HCT116 (cell line): ENCODE results near the gene ST8SIA2. TPM values are rescaled to one million over a fixed set of nuclear protein-coding genes. Genes with fewer than 3 reads are reported as not detected.

Experiments used
- ATAC-seq: fragments of 200-7000 bp; cut with Tn5 transposase; 2 replicates; pipeline ENCODE4 v1.9.1; 2020; ENCODE audit warnings: mild to moderate bottlenecking, moderate library complexity
- BruUV-seq: library from RNA; stranded (reverse); fragments of 400-500 nt; replicated peaks from 2 replicates; lab custom pipeline; 2021; lab: Mats Ljungman, UMichigan
- CTCF ChIA-PET: fragments of 300-600 bp; sonication (Branson Sonifier 250); formaldehyde crosslinking; loops from one replicate; lab custom pipeline; 2021; ENCODE audit warnings: antibody characterized with exemption; lab: Charles Lee
- POLR2A ChIA-PET: fragments of 300-600, 350-600 bp; sonication (Branson Sonifier 250); formaldehyde crosslinking; loops from one replicate; lab custom pipeline; 2021; ENCODE audit warnings: antibody characterized with exemption; lab: Charles Lee
- RAD21 ChIA-PET, 2 experiments: fragments of 300-600 bp; sonication (Branson Sonifier 250); formaldehyde crosslinking; loops; one replicate each; lab custom pipeline; 2023; ENCODE audit warnings: low total read pairs in 2 of 2; ENCODE audit not compliant: uncharacterized antibody in 2 of 2, unreplicated experiment in 2 of 2, low non-redundant PET in 1 of 2; lab: Charles Lee
- DNase-seq: peaks from one replicate; pipeline ENCODE4 v3.0.0-alpha.2; 2010; ENCODE audit warnings: low read depth, low spot score
- H2AFZ ChIP-seq: fragments of 200-600 bp; shearing (Covaris generic), sonication (generic); 2 replicates; pipeline ENCODE4 v1.6.1; 2017; ENCODE audit warnings: low read depth, mixed run types, mixed read lengths, antibody characterized with exemption, low read length; ENCODE audit not compliant: poor library complexity, severe bottlenecking
- H3K27ac ChIP-seq: 2 replicates; pipeline ENCODE4 v1.5.1; 2012; ENCODE audit warnings: low read depth, low read length
- H3K27me3 ChIP-seq: fragments of 200-600 bp; sonication (generic); 2 replicates; pipeline ENCODE4 v1.6.1; 2016; ENCODE audit warnings: mixed run types, low read length, mixed read lengths; ENCODE audit not compliant: insufficient read depth
- H3K36me3 ChIP-seq, 2 experiments: fragments of 200-500 bp in 1 of 2; fragments of 200-600 bp in 1 of 2; sonication (Bioruptor generic) in 1 of 2; sonication (generic) in 1 of 2; 2 replicates each; pipeline versions ENCODE4 v1.5.1 to v1.6.1; 2014 to 2016; ENCODE audit warnings: low read length in 2 of 2, inconsistent platforms in 1 of 2, mixed read lengths in 1 of 2, mixed run types in 1 of 2; ENCODE audit not compliant: insufficient read depth in 2 of 2, control insufficient read depth in 1 of 2
- H3K4me1 ChIP-seq, 2 experiments: fragments of 200-600 bp in 1 of 2; sonication (generic) in 1 of 2; 2 replicates each; pipeline versions ENCODE4 v1.5.1 to v1.6.1; 2012 to 2017; ENCODE audit warnings: low read length in 2 of 2, inconsistent platforms in 1 of 2, mild to moderate bottlenecking in 1 of 2, mixed read lengths in 1 of 2, mixed run types in 1 of 2, moderate library complexity in 1 of 2; ENCODE audit not compliant: insufficient read depth in 2 of 2, control insufficient read depth in 1 of 2
- H3K4me2 ChIP-seq: fragments of 200-600 bp; sonication (generic); 2 replicates; pipeline ENCODE4 v1.6.1; 2017; ENCODE audit warnings: mixed run types, low read length, mixed read lengths
- H3K4me3 ChIP-seq, 2 experiments: fragments of 200-600 bp in 1 of 2; sonication (generic) in 1 of 2; replicated peaks in 1 of 2; 2 replicates each; pipeline ENCODE4 v1.5.1; 2011 to 2016; ENCODE audit warnings: low read length in 2 of 2, control low read depth in 1 of 2, low read depth in 1 of 2, mild to moderate bottlenecking in 1 of 2, mixed read lengths in 1 of 2, mixed run types in 1 of 2
- H3K79me2 ChIP-seq: fragments of 200-600 bp; sonication (generic); 2 replicates; pipeline ENCODE4 v1.6.1; 2017; ENCODE audit warnings: mild to moderate bottlenecking, mixed run types, low read length, moderate library complexity, mixed read lengths; ENCODE audit not compliant: insufficient read depth
- H3K9ac ChIP-seq: fragments of 200-600 bp; sonication (generic); 2 replicates; pipeline ENCODE4 v1.6.1; 2016; ENCODE audit warnings: low read length, mixed read lengths
- H3K9me2 ChIP-seq: fragments of 200-600 bp; sonication (generic), shearing (Covaris generic); 2 replicates; pipeline ENCODE4 v1.6.1; 2017; ENCODE audit warnings: mixed run types, mild to moderate bottlenecking, moderate library complexity; ENCODE audit not compliant: insufficient read depth
- H3K9me3 ChIP-seq, 2 experiments: fragments of 200-500 bp in 1 of 2; fragments of 200-600 bp in 1 of 2; sonication (Bioruptor generic) in 1 of 2; sonication (generic) in 1 of 2; 2 replicates each; pipeline ENCODE4 v1.6.1; 2014 to 2017; ENCODE audit warnings: low read length in 2 of 2, mixed read lengths in 2 of 2, inconsistent platforms in 1 of 2, low read depth in 1 of 2, mild to moderate bottlenecking in 1 of 2, mixed run types in 1 of 2, moderate library complexity in 1 of 2; ENCODE audit not compliant: control insufficient read depth in 1 of 2, insufficient read depth in 1 of 2
- H4K20me1 ChIP-seq: fragments of 200-600 bp; sonication (generic), shearing (Covaris generic); 2 replicates; pipeline ENCODE4 v1.6.1; 2017; ENCODE audit warnings: mixed run types, mild to moderate bottlenecking, moderate library complexity; ENCODE audit not compliant: insufficient read depth
- CBX3 ChIP-seq: IDR thresholded peaks from 2 replicates; pipeline ENCODE4 v1.6.1; 2012; ENCODE audit warnings: low read depth
- CEBPB ChIP-seq: IDR thresholded peaks from 2 replicates; pipeline ENCODE4 v1.6.1; 2012; ENCODE audit warnings: low read depth
- EZH2 ChIP-seq: fragments of 200-600 bp; sonication (generic); IDR thresholded peaks from 2 replicates; pipeline ENCODE4 v1.6.1; 2017; ENCODE audit warnings: antibody characterized with exemption, mixed run types
- EZH2phosphoT487 ChIP-seq: fragments of 200-600 bp; IDR thresholded peaks from 2 replicates; pipeline ENCODE4 v1.6.1; 2018; ENCODE audit warnings: antibody characterized with exemption, borderline replicate concordance
- JUND ChIP-seq: IDR thresholded peaks from 2 replicates; pipeline ENCODE4 v1.6.1; 2012
- POLR2A ChIP-seq: IDR thresholded peaks from 2 replicates; pipeline ENCODE4 v1.7.0; 2011; ENCODE audit warnings: borderline replicate concordance; ENCODE audit not compliant: insufficient read depth, insufficient read length; ENCODE audit errors: extremely low read depth
- YY1 ChIP-seq: IDR thresholded peaks from 2 replicates; pipeline ENCODE4 v1.6.1; 2011; ENCODE audit warnings: low read length, low read depth, moderate library complexity, mild to moderate bottlenecking; ENCODE audit not compliant: insufficient replicate concordance; ENCODE audit errors: extremely low read depth
- intact Hi-C: fragments of 100-400 bp; cut with micrococcal nuclease; formaldehyde crosslinking; loops from 2 replicates; pipeline ENCODE4 v1.10.0; 2022
- total RNA-seq: library from RNA; stranded (reverse); gene quantifications from one replicate; pipeline ENCODE4 v1.2.1, GENCODE V29; 2021; ENCODE audit not compliant: unreplicated experiment
- TF ChIP-seq, protein P1 (sequence below): IDR thresholded peaks from 2 replicates; pipeline ENCODE4 v1.6.1; 2012
- TF ChIP-seq, protein P2 (sequence below): IDR thresholded peaks from 2 replicates; pipeline ENCODE4 v1.6.1; 2011; ENCODE audit warnings: mild to moderate bottlenecking, low read length, moderate library complexity; ENCODE audit not compliant: insufficient replicate concordance; ENCODE audit errors: extremely low read depth

Gene ST8SIA2
- total RNA-seq, 1 experiment from 2014 or later = not detected

DNA sequence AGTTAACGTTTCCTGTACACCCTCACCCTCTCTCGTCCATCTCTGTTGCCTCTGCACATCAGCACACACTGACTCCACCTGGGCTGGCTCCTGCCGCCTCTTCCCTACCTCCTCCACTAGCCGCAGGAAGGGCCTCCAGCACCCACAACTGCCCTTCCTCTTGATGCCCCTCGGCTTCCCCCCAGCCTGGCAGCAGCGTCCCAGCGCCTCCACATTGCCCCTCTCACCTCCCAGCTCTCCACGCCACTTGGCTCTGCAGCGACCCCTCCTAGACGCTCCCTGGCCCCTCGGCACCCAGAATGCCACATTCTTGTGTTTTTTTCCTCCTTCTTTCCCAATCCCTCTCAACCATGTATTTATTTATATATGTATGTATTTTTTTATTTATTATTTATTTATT lies 73.6 kb downstream of the ST8SIA2 start:
- no peak overlapping the region for H2AFZ ChIP-seq
- H4K20me1 ChIP-seq = no peaks in the 10 kb centered on the region
- ATAC-seq = no peak
- no peak overlapping the region for H3K9ac ChIP-seq
- H3K36me3 ChIP-seq = no peaks in the 10 kb centered on the region
- ChIA-PET POLR2A (no interaction called here), RAD21 (no interaction called here), CTCF (no interaction called here)
- peaks cover 0 to 9% of the 10 kb centered on the region in 2 experiments; a peak in 2 of 4 replicates for H3K4me1 ChIP-seq
- H3K9me3 ChIP-seq = no peaks in the 10 kb centered on the region
- TF ChIP-seq JUND (no peak), CEBPB (no peak), EZH2 (no peak), POLR2A (no peak), CBX3 (no peak), YY1 (no peak), EZH2phosphoT487 (no peak)
- TF ChIP-seq, protein P1, sequence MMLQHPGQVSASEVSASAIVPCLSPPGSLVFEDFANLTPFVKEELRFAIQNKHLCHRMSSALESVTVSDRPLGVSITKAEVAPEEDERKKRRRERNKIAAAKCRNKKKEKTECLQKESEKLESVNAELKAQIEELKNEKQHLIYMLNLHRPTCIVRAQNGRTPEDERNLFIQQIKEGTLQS = no peak
- TF ChIP-seq, protein P2, sequence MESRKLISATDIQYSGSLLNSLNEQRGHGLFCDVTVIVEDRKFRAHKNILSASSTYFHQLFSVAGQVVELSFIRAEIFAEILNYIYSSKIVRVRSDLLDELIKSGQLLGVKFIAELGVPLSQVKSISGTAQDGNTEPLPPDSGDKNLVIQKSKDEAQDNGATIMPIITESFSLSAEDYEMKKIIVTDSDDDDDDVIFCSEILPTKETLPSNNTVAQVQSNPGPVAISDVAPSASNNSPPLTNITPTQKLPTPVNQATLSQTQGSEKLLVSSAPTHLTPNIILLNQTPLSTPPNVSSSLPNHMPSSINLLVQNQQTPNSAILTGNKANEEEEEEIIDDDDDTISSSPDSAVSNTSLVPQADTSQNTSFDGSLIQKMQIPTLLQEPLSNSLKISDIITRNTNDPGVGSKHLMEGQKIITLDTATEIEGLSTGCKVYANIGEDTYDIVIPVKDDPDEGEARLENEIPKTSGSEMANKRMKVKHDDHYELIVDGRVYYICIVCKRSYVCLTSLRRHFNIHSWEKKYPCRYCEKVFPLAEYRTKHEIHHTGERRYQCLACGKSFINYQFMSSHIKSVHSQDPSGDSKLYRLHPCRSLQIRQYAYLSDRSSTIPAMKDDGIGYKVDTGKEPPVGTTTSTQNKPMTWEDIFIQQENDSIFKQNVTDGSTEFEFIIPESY = no peak
- peaks cover 26% of the 10 kb centered on the region; the same call in 1 of the 2 replicates for H3K27me3 ChIP-seq
- no peak overlapping the region for H3K27ac ChIP-seq
- intact Hi-C loops = no loop called here
- H3K79me2 ChIP-seq = no peaks in the 10 kb centered on the region
- BruUV-seq = no TSS peak
- H3K4me3 ChIP-seq = no peak overlapping the region
- no peak for DNase-seq
- H3K9me2 ChIP-seq = no peaks in the 10 kb centered on the region
- H3K4me2 ChIP-seq = no peak overlapping the region
